Body of pancreas (tissue), 4 donors: ENCODE data around the gene COX6A1.
"Not testable (repeated sequence)": the region's sequence is repeated elsewhere in the genome, so short reads cannot be mapped to it uniquely, and the experiment has no call there.

Experiments
- CTCF ChIP-seq, 7 experiments: fragments of 450-650 bp in 4 of 7; fragments of 200-600 bp in 3 of 7; sonication (generic) in 3 of 7; IDR thresholded peaks; one replicate each; pipeline ENCODE4 v1.5.1; 2016 to 2019; ENCODE audit warnings: antibody characterized with exemption in 7 of 7
- POLR2A ChIP-seq, 3 donors: fragments of 450-650 bp; IDR thresholded peaks; one replicate each; pipeline ENCODE4 v1.6.1; 2016; ENCODE audit warnings: antibody characterized with exemption in 3 of 3, mild to moderate bottlenecking in 2 of 3

GRCh38 chr12:120452524-120452923 is 14.6 kb downstream of the COX6A1 start:
- TF ChIP-seq CTCF, POLR2A (IDR thresholded peaks at IDR 0.05): not testable (repeated sequence)
